GM21360 (cell line): ENCODE data around the gene DDA1.
"Not testable (repeated sequence)": the region's sequence is repeated elsewhere in the genome, so short reads cannot be mapped to it uniquely, and the experiment has no call there.

Source experiments
- ATAC-seq: cut with Tn5 transposase; IDR thresholded peaks from one replicate; pipeline ENCODE4 v1.9.1; 2021; ENCODE audit warnings: mild to moderate bottlenecking, moderate library complexity; ENCODE audit not compliant: unreplicated experiment

DDA1 gene

DNA sequence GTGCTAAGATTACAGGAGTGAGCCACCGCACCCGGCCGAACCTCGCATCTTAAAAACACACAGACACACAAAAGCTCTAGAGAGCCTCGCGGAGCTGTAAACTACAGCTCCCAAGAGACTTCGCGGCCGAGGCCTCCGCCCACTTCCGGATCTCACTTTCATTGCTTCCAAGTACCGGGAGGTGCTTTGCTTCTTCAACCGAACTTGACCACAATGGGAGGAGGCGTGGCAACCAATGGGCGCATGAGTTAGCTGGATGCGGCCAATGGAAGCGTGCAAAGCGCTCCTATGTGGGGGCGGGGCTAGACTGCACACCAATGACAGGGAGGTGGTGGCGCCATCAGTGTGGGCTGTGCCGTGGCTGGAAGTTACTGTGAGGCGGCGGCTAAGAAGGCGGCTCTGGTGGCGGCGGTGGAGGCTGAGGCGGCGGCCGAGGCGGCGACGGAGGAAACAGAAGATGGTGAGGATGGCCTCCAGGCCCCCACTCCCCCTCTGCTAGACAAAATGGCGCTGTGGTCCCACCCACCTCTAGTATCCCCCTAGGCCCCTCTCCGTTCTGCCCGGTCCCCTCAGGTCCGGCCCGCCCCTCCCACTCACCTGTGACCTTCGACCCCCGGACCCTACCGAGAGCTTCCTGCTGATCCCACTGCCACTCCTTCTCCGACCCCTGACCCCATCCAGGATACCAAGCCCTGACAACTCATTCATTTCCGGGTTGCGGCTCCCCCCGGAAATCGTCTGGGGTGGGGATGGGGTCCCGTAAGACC, at the start of gene DDA1:
DDA1 (plus strand) TSS at position 366 of the 767 bp plus-strand sequence; CDS start at position 458, 92 bp downstream.
- ATAC-seq = peak; percentile 56

GRCh38 chr19:17259934-17260333, 49.4 kb upstream of the DDA1 start:
- no peak for ATAC-seq

GRCh38 chr19:17260842-17261325, 48.5 kb upstream of the DDA1 start:
- ATAC-seq = peak; percentile 77

DNA sequence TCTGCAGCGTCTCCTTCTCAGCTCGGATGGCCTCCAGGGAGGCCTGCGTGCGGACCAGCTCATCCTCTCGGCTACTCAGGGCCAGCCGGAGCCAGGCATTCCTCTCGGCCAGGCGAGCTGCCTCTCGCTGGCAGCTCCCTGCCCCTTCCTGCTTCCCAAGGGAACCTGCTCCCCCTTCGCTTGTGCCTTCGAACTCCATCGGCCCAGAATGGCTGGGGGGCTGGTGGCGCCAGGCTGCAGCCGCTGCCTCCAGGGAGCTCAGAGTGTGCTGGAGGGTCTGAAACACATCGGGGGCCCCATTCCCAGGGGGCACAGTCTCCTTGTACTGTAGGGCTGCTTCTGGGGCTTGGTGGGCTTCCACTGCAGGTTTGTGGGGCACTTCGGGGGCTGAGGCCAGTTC, 46.8 kb upstream of the DDA1 start:
- no peak for ATAC-seq

GRCh38 chr19:17263712-17264640, 45.4 kb upstream of the DDA1 start:
- ATAC-seq = no peak

DNA sequence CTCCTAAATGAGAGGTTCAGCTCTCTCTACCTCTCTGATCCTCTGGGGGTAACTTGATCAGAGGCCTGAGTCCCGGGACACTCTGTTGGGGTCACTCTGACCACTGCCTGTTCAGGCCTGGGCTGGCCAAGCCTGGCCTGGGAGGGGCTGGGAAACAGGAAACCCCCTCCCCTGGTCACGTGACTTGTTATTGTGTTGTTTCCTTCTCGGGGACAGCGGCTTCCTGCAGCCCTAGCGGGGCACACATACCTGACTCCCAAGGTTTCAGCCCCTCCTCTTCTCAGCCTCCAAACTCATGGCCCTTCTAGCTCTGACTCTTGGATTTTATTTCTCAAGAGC, 44.8 kb upstream of the DDA1 start, which contains the start of gene USHBP1:
USHBP1 (minus strand) TSS at position 105 of the 339 bp plus-strand sequence. CDS start 446 bp downstream, outside the sequence.
- ATAC-seq = no peak

- ATAC-seq = no peak
Observed at GRCh38 chr19:17266026-17266425, 43.3 kb upstream of the DDA1 start.

DNA sequence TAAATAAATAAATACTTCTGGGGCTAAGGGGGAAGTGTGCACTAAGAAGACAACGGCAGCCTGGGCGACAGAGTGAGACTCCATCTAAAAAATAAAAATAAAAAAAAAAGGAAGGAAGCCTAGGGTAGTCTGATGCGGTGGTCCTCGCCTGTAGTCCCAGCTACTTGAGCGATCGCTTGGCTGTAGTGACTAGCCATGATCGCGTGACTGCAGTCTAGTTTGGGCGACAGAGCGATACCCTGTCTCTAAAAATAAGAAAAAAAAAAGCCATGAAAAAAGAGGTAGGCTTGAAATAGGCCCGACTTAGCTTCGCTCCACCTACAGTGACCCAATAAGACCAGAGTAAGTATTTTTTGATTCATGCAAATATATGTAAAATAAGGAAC, 42.8 kb upstream of the DDA1 start:
- ATAC-seq = no peak

GRCh38 chr19:17266975-17267788, 42.2 kb upstream of the DDA1 start, which contains the start of gene BABAM1:
Gene BABAM1 (plus strand): TSS chr19:17267443. CDS start chr19:17268807, 1,364 bp downstream.
- peak; percentile 92 for ATAC-seq

GRCh38 chr19:17268754-17269153, 40.6 kb upstream of the DDA1 start:
- ATAC-seq = no peak

DNA sequence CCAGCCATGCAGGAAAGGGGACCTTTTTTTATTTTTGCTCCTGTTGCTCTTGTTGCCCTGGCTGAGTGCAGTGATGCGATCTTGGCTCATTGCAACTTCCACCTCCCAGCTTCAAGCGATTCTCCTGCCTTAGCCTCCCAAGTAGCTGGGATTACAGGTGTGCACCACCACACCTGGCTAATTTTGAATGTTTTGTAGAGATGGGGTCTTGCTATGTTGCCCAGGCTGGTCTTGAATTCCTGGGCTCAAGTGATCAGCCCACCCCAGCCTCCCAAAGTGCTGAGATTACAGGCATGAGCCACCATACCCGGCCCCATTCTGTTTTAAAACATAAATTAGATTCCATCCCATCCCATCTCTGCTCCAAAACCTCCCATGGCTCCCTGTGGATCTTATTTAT, 34.5 kb upstream of the DDA1 start:
- not testable (repeated sequence) for ATAC-seq

DNA sequence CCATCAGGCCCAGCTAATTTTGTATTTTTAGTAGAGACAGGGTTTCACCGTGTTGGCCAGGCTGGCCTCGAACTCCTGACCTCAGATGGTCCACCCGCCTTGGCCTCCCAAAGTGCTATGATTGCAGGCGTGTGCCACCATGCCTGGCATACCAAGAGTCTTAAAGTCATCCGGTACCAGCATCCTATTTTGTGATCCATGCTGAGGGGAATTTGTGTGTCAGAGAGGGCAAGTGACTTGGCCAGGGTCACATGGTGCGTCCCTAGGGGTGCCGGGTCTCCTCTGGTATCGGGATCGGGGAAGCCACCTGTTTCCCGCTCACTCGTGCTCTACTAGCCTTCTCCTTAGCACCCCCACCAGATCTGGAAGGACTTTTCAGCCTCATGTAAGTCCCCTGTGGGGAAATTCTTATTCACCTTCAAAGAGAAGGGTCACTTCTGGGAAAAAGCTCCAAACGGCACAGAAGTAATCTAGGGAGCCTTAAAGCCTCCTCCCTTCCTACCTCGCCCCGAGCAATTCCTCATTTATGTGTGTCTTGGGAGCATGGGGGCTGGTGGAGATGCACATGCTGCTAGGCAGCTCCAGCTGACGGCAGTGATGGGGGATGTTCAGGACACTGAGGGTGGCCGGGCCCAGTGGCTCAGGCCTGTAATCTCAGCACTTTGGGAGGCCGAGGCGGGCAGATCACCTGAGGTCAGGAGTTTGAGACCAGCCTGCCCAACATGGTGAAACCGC, 33.8 kb upstream of the DDA1 start:
- ATAC-seq = no peak

DNA sequence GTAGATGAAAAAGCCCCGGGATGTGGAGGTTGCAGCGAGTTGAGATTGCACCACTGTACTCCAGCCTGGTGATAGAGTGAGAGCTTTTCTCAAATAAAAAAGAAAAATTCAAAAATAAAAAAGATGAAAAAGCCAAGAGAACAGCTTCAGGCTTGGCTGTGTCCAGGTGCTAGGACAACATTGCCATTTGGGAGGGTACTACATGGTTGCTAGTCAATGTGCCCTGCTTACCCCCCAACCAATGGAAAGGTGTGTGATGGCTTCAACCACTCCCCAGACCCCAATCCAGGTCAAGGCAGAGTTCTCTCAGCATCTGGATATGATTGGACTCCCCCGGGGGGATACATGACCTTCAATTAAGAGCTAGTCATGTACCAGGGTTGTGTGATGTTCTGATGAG, 29.9 kb upstream of the DDA1 start:
- no peak for ATAC-seq

DNA sequence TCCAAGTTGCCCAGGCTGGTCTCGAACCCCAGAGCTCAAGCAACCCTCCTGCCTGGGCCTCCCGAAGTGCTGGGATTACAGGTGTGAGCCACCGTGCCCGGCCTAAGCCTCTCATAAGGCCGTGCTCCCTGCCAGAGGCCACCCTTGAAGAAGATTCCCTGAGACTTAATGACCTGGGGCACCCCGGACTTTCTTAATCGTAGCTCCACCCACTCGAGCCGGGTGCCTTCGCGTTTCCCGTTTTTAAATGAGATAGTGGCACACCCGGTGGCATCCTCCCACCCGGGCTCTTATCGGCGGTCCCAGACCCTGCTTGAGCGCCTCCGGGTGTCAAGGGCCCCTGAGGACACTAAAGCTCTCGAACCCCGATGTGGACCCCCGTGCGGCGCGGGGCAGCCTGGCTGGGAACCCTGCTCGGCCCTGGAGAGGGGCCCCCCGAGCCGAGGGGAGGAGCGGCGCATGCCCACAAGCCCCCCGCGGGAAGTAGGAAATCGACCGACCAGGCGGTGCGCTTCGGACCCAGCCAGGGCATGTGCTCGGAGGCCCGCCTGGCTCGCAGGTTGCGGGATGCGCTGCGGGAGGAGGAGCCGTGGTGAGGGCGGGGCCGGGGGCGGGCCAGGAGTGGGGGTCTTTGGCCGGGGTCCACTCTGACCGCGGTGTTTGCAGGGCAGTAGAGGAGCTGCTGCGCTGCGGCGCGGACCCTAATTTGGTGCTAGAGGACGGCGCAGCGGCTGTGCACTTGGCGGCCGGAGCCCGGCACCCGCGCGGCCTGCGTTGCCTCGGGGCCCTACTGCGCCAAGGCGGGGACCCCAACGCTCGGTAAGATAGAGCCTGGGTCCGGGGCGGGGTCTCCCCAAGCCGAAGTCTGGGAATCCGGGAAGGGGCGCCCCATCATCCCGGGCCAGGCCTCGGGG, 27.7 kb upstream of the DDA1 start, which contains the start of gene ANKLE1:
ANKLE1 (plus strand) TSS at position 511 of the 914 bp plus-strand sequence; CDS start at position 531, 20 bp downstream.
- peak; percentile 36 for ATAC-seq

DNA sequence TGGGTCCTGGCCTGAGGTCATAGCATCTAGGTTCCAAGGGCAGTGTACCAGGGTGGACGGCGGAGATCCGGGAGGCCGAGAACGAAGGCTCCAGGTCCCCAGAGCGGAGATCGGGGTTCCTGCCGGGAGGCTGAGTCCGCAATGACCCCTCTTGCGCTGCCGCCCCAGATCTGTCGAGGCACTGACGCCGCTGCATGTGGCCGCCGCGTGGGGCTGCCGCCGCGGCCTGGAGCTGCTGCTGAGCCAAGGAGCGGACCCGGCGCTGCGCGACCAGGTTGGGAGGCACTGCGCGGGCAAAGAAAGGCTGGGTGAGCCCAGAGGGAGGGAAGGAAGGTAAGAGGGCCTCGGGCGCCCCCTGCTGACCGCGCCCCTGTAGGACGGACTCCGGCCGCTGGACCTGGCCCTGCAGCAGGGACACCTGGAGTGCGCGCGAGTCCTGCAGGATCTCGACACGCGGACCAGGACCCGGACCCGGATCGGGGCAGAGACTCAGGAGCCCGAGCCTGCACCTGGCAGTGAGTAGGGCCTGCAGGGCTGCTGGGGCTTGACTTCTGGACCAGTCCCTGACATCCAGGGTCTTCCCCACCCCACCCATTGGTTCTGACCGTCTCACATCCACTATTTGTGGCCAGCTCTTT, 26.8 kb upstream of the DDA1 start:
- ATAC-seq = peak; percentile 63

DNA sequence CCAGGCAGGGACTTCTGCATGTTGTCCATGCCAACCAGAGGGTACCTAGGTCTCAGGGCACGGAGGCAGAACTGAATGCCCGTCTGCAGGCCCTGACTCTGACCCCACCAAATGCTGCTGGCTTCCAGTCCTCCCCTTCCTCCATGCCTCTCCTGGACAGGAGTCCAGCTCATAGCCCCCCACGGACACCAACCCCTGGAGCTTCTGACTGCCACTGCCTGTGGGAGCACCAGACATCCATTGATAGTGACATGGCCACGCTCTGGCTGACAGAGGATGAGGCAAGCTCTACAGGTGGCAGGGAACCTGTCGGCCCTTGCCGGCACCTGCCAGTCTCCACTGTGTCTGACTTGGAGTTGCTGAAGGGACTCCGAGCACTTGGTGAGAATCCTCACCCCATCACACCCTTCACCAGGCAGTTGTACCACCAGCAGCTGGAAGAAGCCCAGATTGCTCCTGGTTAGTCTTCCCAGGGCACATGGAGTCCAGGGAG, 25.8 kb upstream of the DDA1 start:
- ATAC-seq = no peak

- no peak for ATAC-seq
Observed at GRCh38 chr19:17285415-17286135, 23.8 kb upstream of the DDA1 start.

DNA sequence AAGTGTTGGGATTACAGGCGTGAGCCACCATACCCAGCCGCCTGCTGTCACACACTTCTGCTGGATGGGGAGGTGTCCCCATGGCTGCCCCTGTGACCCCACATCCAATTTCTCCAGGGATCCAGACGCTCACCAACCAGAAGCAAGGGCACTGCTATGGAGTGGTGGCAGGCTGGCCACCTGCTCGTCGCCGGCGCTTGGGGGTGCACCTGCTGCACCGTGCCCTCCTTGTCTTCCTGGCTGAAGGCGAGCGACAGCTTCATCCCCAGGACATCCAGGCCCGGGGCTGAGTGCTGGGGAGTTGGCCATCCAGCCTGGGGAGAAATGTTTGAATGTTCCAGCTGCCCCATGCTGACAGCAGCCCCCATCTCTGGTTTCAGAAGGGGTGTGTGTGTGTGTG, 23.1 kb upstream of the DDA1 start:
- no peak for ATAC-seq
